ENCODE data around the gene RTF2.

Gene RTF2

DNA sequence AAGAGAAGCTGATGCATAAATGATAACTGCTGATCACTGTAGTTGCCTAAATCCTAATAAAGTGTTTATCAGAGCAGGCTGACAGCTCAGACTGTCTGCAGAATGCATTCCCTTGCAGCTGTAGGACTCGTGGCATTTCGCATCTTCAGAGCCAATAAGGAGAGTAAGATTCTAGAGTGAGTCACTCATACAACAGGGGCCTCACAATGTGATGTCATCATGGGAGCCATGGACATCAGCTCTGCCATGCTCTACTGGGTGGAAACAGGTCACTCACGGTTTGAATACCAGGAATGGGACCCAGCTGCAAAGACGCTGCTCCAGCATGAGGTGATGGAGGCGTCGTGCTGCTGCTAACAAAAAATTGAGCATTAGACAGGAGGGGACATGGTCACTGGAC lies 72.0 kb downstream of the RTF2 start:
- TF ChIP-seq, protein P1, sequence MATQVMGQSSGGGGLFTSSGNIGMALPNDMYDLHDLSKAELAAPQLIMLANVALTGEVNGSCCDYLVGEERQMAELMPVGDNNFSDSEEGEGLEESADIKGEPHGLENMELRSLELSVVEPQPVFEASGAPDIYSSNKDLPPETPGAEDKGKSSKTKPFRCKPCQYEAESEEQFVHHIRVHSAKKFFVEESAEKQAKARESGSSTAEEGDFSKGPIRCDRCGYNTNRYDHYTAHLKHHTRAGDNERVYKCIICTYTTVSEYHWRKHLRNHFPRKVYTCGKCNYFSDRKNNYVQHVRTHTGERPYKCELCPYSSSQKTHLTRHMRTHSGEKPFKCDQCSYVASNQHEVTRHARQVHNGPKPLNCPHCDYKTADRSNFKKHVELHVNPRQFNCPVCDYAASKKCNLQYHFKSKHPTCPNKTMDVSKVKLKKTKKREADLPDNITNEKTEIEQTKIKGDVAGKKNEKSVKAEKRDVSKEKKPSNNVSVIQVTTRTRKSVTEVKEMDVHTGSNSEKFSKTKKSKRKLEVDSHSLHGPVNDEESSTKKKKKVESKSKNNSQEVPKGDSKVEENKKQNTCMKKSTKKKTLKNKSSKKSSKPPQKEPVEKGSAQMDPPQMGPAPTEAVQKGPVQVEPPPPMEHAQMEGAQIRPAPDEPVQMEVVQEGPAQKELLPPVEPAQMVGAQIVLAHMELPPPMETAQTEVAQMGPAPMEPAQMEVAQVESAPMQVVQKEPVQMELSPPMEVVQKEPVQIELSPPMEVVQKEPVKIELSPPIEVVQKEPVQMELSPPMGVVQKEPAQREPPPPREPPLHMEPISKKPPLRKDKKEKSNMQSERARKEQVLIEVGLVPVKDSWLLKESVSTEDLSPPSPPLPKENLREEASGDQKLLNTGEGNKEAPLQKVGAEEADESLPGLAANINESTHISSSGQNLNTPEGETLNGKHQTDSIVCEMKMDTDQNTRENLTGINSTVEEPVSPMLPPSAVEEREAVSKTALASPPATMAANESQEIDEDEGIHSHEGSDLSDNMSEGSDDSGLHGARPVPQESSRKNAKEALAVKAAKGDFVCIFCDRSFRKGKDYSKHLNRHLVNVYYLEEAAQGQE (IDR thresholded peaks at IDR 0.05; ENCODE audit: insufficient read depth in 1 of 2, low read depth in 2 of 2, low read length in 2 of 2) = no peak
- TF ChIP-seq SIN3A (IDR thresholded peaks at IDR 0.05; ENCODE audit: borderline replicate concordance, insufficient read depth, low read length) (no peak), POLR2AphosphoS5 (IDR thresholded peaks at IDR 0.05; ENCODE audit: low read depth, low read length) (no peak), TAF1 (IDR thresholded peaks at IDR 0.05; ENCODE audit: borderline replicate concordance, insufficient read depth, low read length) (no peak), FOXP2 (optimal IDR thresholded peaks at IDR 0.05; ENCODE audit: borderline replicate concordance, extremely low read depth, extremely low read length, insufficient read depth) (no peak)

GRCh38 chr20:56542489-56543030 lies 74.1 kb downstream of the RTF2 start:
- TF ChIP-seq, protein P1 (IDR thresholded peaks at IDR 0.05; ENCODE audit: insufficient read depth in 1 of 2, low read depth in 2 of 2, low read length in 2 of 2) = no peak
- no peak for TF ChIP-seq TAF1 (IDR thresholded peaks at IDR 0.05; ENCODE audit: borderline replicate concordance, insufficient read depth, low read length)
- no peak for TF ChIP-seq POLR2AphosphoS5 (IDR thresholded peaks at IDR 0.05; ENCODE audit: low read depth, low read length)
- no peak for TF ChIP-seq FOXP2 (optimal IDR thresholded peaks at IDR 0.05; ENCODE audit: borderline replicate concordance, extremely low read depth, extremely low read length, insufficient read depth)
- no peak for TF ChIP-seq SIN3A (IDR thresholded peaks at IDR 0.05; ENCODE audit: borderline replicate concordance, insufficient read depth, low read length)

DNA sequence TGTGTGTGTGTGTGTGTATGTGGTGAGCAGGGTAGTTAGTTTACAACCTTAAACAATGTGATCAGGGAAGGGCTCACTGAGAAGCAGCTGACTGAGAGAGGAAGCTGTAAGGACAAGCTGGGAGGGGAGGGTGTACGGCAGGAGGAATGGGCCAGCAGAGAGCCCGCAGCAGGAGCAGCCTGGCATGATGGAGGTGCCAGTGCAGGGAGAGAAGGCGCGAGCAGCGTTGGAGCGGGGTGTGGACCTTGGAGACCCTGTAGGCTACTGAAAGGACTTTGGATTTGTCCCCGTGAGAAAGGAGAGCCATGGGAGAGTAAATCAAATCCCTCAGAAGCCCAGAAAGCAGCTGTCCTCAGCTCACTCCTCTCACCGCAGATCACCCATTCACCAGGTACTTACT lies 83.1 kb downstream of the RTF2 start:
- no peak for TF ChIP-seq TAF1 (IDR thresholded peaks at IDR 0.05; ENCODE audit: borderline replicate concordance, insufficient read depth, low read length)
- TF ChIP-seq POLR2AphosphoS5 (IDR thresholded peaks at IDR 0.05; ENCODE audit: low read depth, low read length) = no peak
- TF ChIP-seq SIN3A (IDR thresholded peaks at IDR 0.05; ENCODE audit: borderline replicate concordance, insufficient read depth, low read length) = no peak
- TF ChIP-seq FOXP2 (optimal IDR thresholded peaks at IDR 0.05; ENCODE audit: borderline replicate concordance, extremely low read depth, extremely low read length, insufficient read depth) = no peak
- TF ChIP-seq, protein P1 (IDR thresholded peaks at IDR 0.05; ENCODE audit: insufficient read depth in 1 of 2, low read depth in 2 of 2, low read length in 2 of 2) = no peak

- TF ChIP-seq SIN3A (IDR thresholded peaks at IDR 0.05; ENCODE audit: borderline replicate concordance, insufficient read depth, low read length) = no peak
- no peak for TF ChIP-seq FOXP2 (optimal IDR thresholded peaks at IDR 0.05; ENCODE audit: borderline replicate concordance, extremely low read depth, extremely low read length, insufficient read depth)
- TF ChIP-seq, protein P1 (IDR thresholded peaks at IDR 0.05; ENCODE audit: insufficient read depth in 1 of 2, low read depth in 2 of 2, low read length in 2 of 2) = no peak
- TF ChIP-seq POLR2AphosphoS5 (IDR thresholded peaks at IDR 0.05; ENCODE audit: low read depth, low read length) = no peak
- no peak for TF ChIP-seq TAF1 (IDR thresholded peaks at IDR 0.05; ENCODE audit: borderline replicate concordance, insufficient read depth, low read length)
These were observed 84.6 kb downstream of the RTF2 start for GRCh38 chr20:56552911-56553629.

All from PFSK-1 (cell line).